ENCODE results near the gene CPA5. TPM values are rescaled to one million over a fixed set of nuclear protein-coding genes. Genes with fewer than 3 reads are reported as not detected.
A peak's percentile ranks its signal among the peaks of the same experiment; 100 is the strongest.

The CPA5 gene
- total RNA-seq, 4 donors from 2014 or later = not detected

- TF ChIP-seq CTCF (IDR thresholded peaks at IDR 0.05) = no peak
- DNase-seq (ENCODE audit: low spot score) = no peak
- ATAC-seq (ENCODE audit: low FRiP score) = no peak
Observed at GRCh38 chr7:130388671-130389070, 44.1 kb downstream of the CPA5 start.

- DNase-seq (ENCODE audit: low spot score) (no peak), ATAC-seq (ENCODE audit: low FRiP score) (peak; percentile 31)
- no peak for TF ChIP-seq CTCF (IDR thresholded peaks at IDR 0.05)
Observed at GRCh38 chr7:130390486-130390885, 45.9 kb downstream of the CPA5 start.

- peak; percentile 83 for ATAC-seq (ENCODE audit: low FRiP score)
- no peak for DNase-seq (ENCODE audit: low spot score)
- TF ChIP-seq CTCF (IDR thresholded peaks at IDR 0.05) = no peak
Observed at GRCh38 chr7:130393101-130393561, 48.5 kb downstream of the CPA5 start.

- DNase-seq (ENCODE audit: low spot score) (no peak), ATAC-seq (ENCODE audit: low FRiP score) (no peak)
- TF ChIP-seq CTCF (IDR thresholded peaks at IDR 0.05) = no peak
Observed at GRCh38 chr7:130393841-130394411, 49.3 kb downstream of the CPA5 start.

- ATAC-seq (ENCODE audit: low FRiP score) (no peak), DNase-seq (ENCODE audit: low spot score) (no peak)
- no peak for TF ChIP-seq CTCF (IDR thresholded peaks at IDR 0.05)
Observed at GRCh38 chr7:130394421-130395195, 50.0 kb downstream of the CPA5 start.

- DNase-seq (ENCODE audit: low spot score) (no peak), ATAC-seq (ENCODE audit: low FRiP score) (no peak)
- TF ChIP-seq CTCF (IDR thresholded peaks at IDR 0.05) = no peak
Observed at GRCh38 chr7:130395421-130395820, 50.8 kb downstream of the CPA5 start.

GRCh38 chr7:130396109-130396508, 51.5 kb downstream of the CPA5 start:
- no peak for DNase-seq (ENCODE audit: low spot score)
- no peak for ATAC-seq (ENCODE audit: low FRiP score)
- no peak for TF ChIP-seq CTCF (IDR thresholded peaks at IDR 0.05)
